GM19238 (cell line): ENCODE measurements around the gene SPAG16.
"Not testable (repeated sequence)": the region's sequence is repeated elsewhere in the genome, so short reads cannot be mapped to it uniquely, and the experiment has no call there.

ENCODE experiments used
- DNase-seq: peaks from one replicate; pipeline ENCODE4 v3.0.0; 2011; ENCODE audit warnings: low spot score; ENCODE audit not compliant: insufficient read length

Gene SPAG16

GRCh38 chr2:213271947-213272346 lies 12.3 kb upstream of the SPAG16 start:
- no peak for DNase-seq

GRCh38 chr2:213274143-213274542 lies 10.1 kb upstream of the SPAG16 start:
- DNase-seq, result no peak

- DNase-seq, result no peak
Measured at GRCh38 chr2:213275265-213275664, 9.0 kb upstream of the SPAG16 start.

GRCh38 chr2:213277134-213277533 lies 7.1 kb upstream of the SPAG16 start:
- not testable (repeated sequence) for DNase-seq

- DNase-seq, result no peak
Measured at GRCh38 chr2:213279116-213279620, 5.1 kb upstream of the SPAG16 start.

- no peak for DNase-seq
Measured at GRCh38 chr2:213279971-213280370, 4.3 kb upstream of the SPAG16 start.

- DNase-seq, result no peak
Measured at GRCh38 chr2:213281156-213281555, 3.1 kb upstream of the SPAG16 start.

- no peak for DNase-seq
Measured at GRCh38 chr2:213285404-213285803, 1.1 kb downstream of the SPAG16 start.

GRCh38 chr2:213286161-213286560 lies 1.9 kb downstream of the SPAG16 start:
- no peak for DNase-seq

- no peak for DNase-seq
Measured at GRCh38 chr2:213288913-213289700, 4.8 kb downstream of the SPAG16 start.

- no peak for DNase-seq
Measured at GRCh38 chr2:213290501-213290900, 6.2 kb downstream of the SPAG16 start.

- DNase-seq, result no peak
Measured at GRCh38 chr2:213296270-213296669, 12.0 kb downstream of the SPAG16 start.

- DNase-seq, result no peak
Measured at GRCh38 chr2:213306316-213306942, 22.2 kb downstream of the SPAG16 start.

GRCh38 chr2:213315168-213315876 lies 31.1 kb downstream of the SPAG16 start:
- DNase-seq, result no peak

- DNase-seq, result no peak
Measured at GRCh38 chr2:213316001-213316735, 31.9 kb downstream of the SPAG16 start.

GRCh38 chr2:213317929-213318328 lies 33.7 kb downstream of the SPAG16 start:
- no peak for DNase-seq

GRCh38 chr2:213320604-213321003 lies 36.3 kb downstream of the SPAG16 start:
- no peak for DNase-seq

GRCh38 chr2:213336253-213336770 lies 52.0 kb downstream of the SPAG16 start:
- no peak for DNase-seq

- no peak for DNase-seq
Measured at GRCh38 chr2:213353419-213353818, 69.2 kb downstream of the SPAG16 start.

- no peak for DNase-seq
Measured at GRCh38 chr2:213376644-213377043, 92.4 kb downstream of the SPAG16 start.

GRCh38 chr2:213407027-213407426 lies 122.8 kb downstream of the SPAG16 start:
- DNase-seq, result not testable (repeated sequence)
